Measurements from ENCODE around the gene TOB1.

The TOB1 gene

GRCh38 chr17:50818921-50819657 is 47.1 kb downstream of the TOB1 start:
- no peak overlapping the region for H3K4me3 ChIP-seq (ENCODE audit: low read depth, low read length)
- no peaks in the 10 kb centered on the region for H3K36me3 ChIP-seq (ENCODE audit: control insufficient read depth in 2 of 2, insufficient read depth in 1 of 2, low read length in 2 of 2)
- H3K9me3 ChIP-seq (ENCODE audit: control insufficient read depth, insufficient read depth, low read depth, low read length), result no peaks in the 10 kb centered on the region
- ChIA-PET POLR2A (interaction anchor here (1.1 kb wide), 1 partner anchor 47 kb away, joined by 3 read pairs; the partner anchor contains the start of gene TOB1), CTCF (interaction anchor here (0.7 to 4.8 kb wide), 9 partner anchors 13 to 318 kb away, joined by 3 to 35 read pairs (median 7); partner anchors contain the start of gene WFIKKN2)
- TF ChIP-seq ZFHX2 (tag by site-specific recombination; conservative IDR thresholded peaks at IDR 0.05), result peak; percentile 30
- no peak for TF ChIP-seq KLF8 (tag by site-specific recombination; IDR thresholded peaks at IDR 0.05)
- TF ChIP-seq ZBTB17 (tag by site-specific recombination; IDR thresholded peaks at IDR 0.05), result no peak
- no peak for TF ChIP-seq RBAK (tag by site-specific recombination; IDR thresholded peaks at IDR 0.05)
- no peak for TF ChIP-seq ZNF747 (tag by site-specific recombination; IDR thresholded peaks at IDR 0.05)
- TF ChIP-seq SCRT2 (tag by site-specific recombination; IDR thresholded peaks at IDR 0.05), result peak; percentile 75
- no peak for TF ChIP-seq ZNF843 (tag by site-specific recombination; IDR thresholded peaks at IDR 0.05)
- 0 out of 2 replicates have a peak, but pooled peaks have one; percentile 8 for TF ChIP-seq ZNF311 (tag by site-specific recombination; IDR thresholded peaks at IDR 0.05; ENCODE audit: borderline replicate concordance)
- no peak for TF ChIP-seq PRDM6 (tag by site-specific recombination; IDR thresholded peaks at IDR 0.05)
- no peak for TF ChIP-seq WT1 (tag by site-specific recombination; IDR thresholded peaks at IDR 0.05)
- peak; percentile 16; the same call in 1 of the 2 replicates for TF ChIP-seq ZBTB20 (tag by site-specific recombination; IDR thresholded peaks at IDR 0.05)
- TF ChIP-seq IKZF3 (tag by site-specific recombination; IDR thresholded peaks at IDR 0.05), result no peak
- peak; percentile 51 for TF ChIP-seq ATF2 (tag by site-specific recombination; IDR thresholded peaks at IDR 0.05; ENCODE audit: low read depth)
- TF ChIP-seq ZNF645 (tag by site-specific recombination; IDR thresholded peaks at IDR 0.05), result no peak
- no peak for TF ChIP-seq ZNF114 (tag by site-specific recombination; IDR thresholded peaks at IDR 0.05)
- TF ChIP-seq ZNF768 (tag by site-specific recombination; IDR thresholded peaks at IDR 0.05), result no peak
- no peak for TF ChIP-seq ZNF518A (tag by site-specific recombination; conservative IDR thresholded peaks at IDR 0.05; ENCODE audit: low read depth)
- TF ChIP-seq EGR2 (tag by site-specific recombination; IDR thresholded peaks at IDR 0.05; ENCODE audit: low read depth), result 0 out of 2 replicates have a peak, but pooled peaks have one; percentile 8
- peak; percentile 28; the same call in 1 of the 2 replicates for TF ChIP-seq ZNF398 (tag by site-specific recombination; IDR thresholded peaks at IDR 0.05)
- no peak for TF ChIP-seq ZNF792 (tag by site-specific recombination; IDR thresholded peaks at IDR 0.05)
- TF ChIP-seq ZFP3 (tag by site-specific recombination; IDR thresholded peaks at IDR 0.05; ENCODE audit: low read depth), result no peak
- H3K27ac ChIP-seq (ENCODE audit: extremely low read depth, low read depth, low read length), result no peak overlapping the region
- no peaks in the 10 kb centered on the region for H3K4me1 ChIP-seq (ENCODE audit: control insufficient read depth, insufficient read depth, low read length)

All from HEK293 (cell line).